Cardiac muscle cell (in vitro differentiated cells and primary cell): ENCODE data around the gene MED4. TPM values are rescaled to one million over a fixed set of nuclear protein-coding genes. Genes with fewer than 3 reads are reported as not detected.

ENCODE experiments used
- DNase-seq, 2 donors: peaks; one replicate each; pipeline versions ENCODE4 v3.0.0 to v3.0.0-alpha.2; 2010 to 2017; ENCODE audit warnings: low read depth in 1 of 2, low spot score in 1 of 2
- H3K27ac ChIP-seq: fragments of 200-600 bp; sonication (generic); 2 replicates; pipeline ENCODE4 v1.5.1; 2016
- H3K27me3 ChIP-seq: fragments of 200-600 bp; sonication (generic); 2 replicates; pipeline ENCODE4 v1.6.0; 2016; ENCODE audit warnings: control low read depth
- H3K36me3 ChIP-seq: fragments of 200-600 bp; sonication (generic); 2 replicates; pipeline ENCODE4 v1.5.1; 2016; ENCODE audit warnings: control low read depth
- H3K4me1 ChIP-seq: fragments of 200-600 bp; sonication (generic); 2 replicates; pipeline ENCODE4 v1.8.1; 2017; ENCODE audit warnings: low read depth, mild to moderate bottlenecking, mixed run types
- H3K4me3 ChIP-seq: fragments of 200-600 bp; sonication (generic); 2 replicates; pipeline ENCODE4 v1.5.1; 2016; ENCODE audit warnings: mild to moderate bottlenecking
- H3K9me3 ChIP-seq: fragments of 200-600 bp; sonication (generic); 2 replicates; pipeline ENCODE4 v1.5.1; 2017; ENCODE audit warnings: low read depth, mild to moderate bottlenecking, control low read depth
- CTCF ChIP-seq: IDR thresholded peaks from 2 replicates; pipeline ENCODE4 v1.5.1; 2012; ENCODE audit warnings: low read depth, mild to moderate bottlenecking, low read length
- polyA plus RNA-seq: library from polyadenylated mRNA; unstranded; fragments of >200 nt; fragmentation: Nextera tagmentation; extraction: Ambion mirVana; gene quantifications from 2 replicates; pipeline ENCODE4 v1.2.1, GENCODE V29; 2016
- total RNA-seq: library from RNA; depleted of rRNA; stranded (reverse); fragments of >200 nt; gene quantifications from 2 replicates; pipeline ENCODE4 v1.2.3, GENCODE V29; 2016

Gene MED4
- total and polyA plus RNA-seq, 2 experiments from 2014 or later, result 22.4 to 77.3 TPM

DNA sequence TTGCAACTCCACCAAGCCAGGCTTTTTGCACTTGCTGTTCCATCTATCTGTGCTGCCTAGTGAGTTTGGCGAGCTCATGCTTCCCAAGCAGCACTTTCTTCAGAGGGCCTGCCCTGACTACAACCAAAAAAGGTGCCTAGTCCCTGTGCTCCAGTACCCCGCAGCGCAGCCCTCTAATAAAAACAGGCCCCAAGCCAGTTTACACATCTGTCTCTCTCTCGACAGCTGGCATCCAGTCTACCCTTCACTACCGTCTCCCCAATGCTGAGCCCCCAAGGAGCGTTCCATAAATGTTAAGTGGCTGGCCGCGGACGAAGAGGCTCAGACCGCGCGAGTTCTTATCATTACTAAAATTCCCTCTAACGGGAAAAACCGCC, 512 bp downstream of the MED4 start:
- peak in 1 of 2 donors; percentile 59 for DNase-seq
- Histone ChIP-seq H3K4me1 (peaks cover 8% of the 10 kb centered on the region), H3K27ac (peak overlapping the region; percentile 94), H3K27me3 (no peaks in the 10 kb centered on the region), H3K9me3 (no peaks in the 10 kb centered on the region), H3K36me3 (no peaks in the 10 kb centered on the region), H3K4me3 (peak overlapping the region; percentile 94)
- no peak for TF ChIP-seq CTCF

GRCh38 chr13:48093588-48093987, 1.3 kb downstream of the MED4 start:
- peak overlapping the region; percentile 94 for H3K4me3 ChIP-seq
- no peak for TF ChIP-seq CTCF
- H3K9me3 ChIP-seq, result no peaks in the 10 kb centered on the region
- H3K36me3 ChIP-seq, result no peaks in the 10 kb centered on the region
- H3K4me1 ChIP-seq, result peaks cover 8% of the 10 kb centered on the region
- no peak for DNase-seq
- H3K27ac ChIP-seq, result no peak overlapping the region
- no peaks in the 10 kb centered on the region for H3K27me3 ChIP-seq

DNA sequence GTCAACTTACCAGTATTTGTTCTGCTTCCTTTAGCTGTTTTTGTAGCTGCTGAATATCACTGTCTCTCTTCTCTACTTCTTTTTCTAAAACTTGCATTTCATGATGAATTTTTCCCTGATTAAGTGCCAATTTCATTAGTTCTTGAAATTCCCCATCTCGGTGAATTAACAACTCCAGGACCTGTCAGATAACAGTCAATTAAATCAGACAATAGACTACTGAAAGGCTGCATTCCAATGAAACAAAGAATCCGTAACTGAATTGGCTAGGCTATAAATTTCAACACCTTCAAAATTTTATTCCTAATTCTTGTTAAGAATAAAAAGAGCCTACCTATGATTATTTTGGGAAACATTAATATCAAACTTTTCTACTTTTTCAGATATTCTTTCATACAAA, 8.6 kb downstream of the MED4 start:
- Histone ChIP-seq H3K27ac (no peak overlapping the region), H3K9me3 (no peaks in the 10 kb centered on the region), H3K27me3 (no peaks in the 10 kb centered on the region), H3K36me3 (peaks cover 27% of the 10 kb centered on the region), H3K4me3 (no peak overlapping the region), H3K4me1 (no peaks in the 10 kb centered on the region)
- no peak for DNase-seq
- no peak for TF ChIP-seq CTCF

GRCh38 chr13:48081739-48082138, 13.2 kb downstream of the MED4 start:
- Histone ChIP-seq H3K27me3 (no peaks in the 10 kb centered on the region), H3K4me3 (no peak overlapping the region), H3K4me1 (no peaks in the 10 kb centered on the region), H3K27ac (no peak overlapping the region), H3K36me3 (peaks cover 66% of the 10 kb centered on the region), H3K9me3 (no peaks in the 10 kb centered on the region)
- TF ChIP-seq CTCF, result no peak
- DNase-seq, result no peak

GRCh38 chr13:48078251-48078656, 16.6 kb downstream of the MED4 start:
- Histone ChIP-seq H3K4me3 (no peak overlapping the region), H3K9me3 (no peaks in the 10 kb centered on the region), H3K4me1 (no peaks in the 10 kb centered on the region), H3K27ac (no peak overlapping the region), H3K27me3 (no peaks in the 10 kb centered on the region), H3K36me3 (peaks cover 72% of the 10 kb centered on the region)
- no peak for DNase-seq
- peak; percentile 27 for TF ChIP-seq CTCF

DNA sequence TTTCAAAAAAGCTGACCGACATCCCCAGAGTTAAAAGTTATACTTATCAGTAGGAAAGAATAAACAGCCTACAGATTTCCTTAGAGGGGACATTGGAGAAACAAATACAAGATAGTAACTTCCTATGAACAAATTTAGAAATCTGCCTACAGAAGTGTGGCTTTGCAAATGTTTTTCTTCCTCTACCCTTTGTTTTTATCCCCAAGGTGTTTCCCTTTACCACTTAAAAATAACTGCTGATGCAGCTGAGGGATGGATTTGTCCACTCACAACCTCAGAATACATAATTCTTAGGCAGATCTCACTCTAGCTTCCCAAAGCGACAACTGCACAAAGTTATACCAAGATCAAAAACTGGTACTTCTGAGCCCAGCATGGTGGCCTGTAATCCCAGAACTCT, 20.9 kb downstream of the MED4 start:
- no peak for TF ChIP-seq CTCF
- Histone ChIP-seq H3K9me3 (peaks cover 5% of the 10 kb centered on the region), H3K27me3 (no peaks in the 10 kb centered on the region), H3K36me3 (peaks cover 56% of the 10 kb centered on the region), H3K27ac (no peak overlapping the region), H3K4me1 (no peaks in the 10 kb centered on the region), H3K4me3 (no peak overlapping the region)
- no peak for DNase-seq
